GM12872 (cell line): Measurements from ENCODE around the gene SFRP5.

Experiments
- CTCF ChIP-seq: IDR thresholded peaks from 3 replicates; pipeline ENCODE4 v1.5.1; 2011; ENCODE audit warnings: low read depth, mild to moderate bottlenecking, low read length, moderate library complexity; ENCODE audit not compliant: insufficient read depth

Gene SFRP5

GRCh38 chr10:97738616-97739015, 33.2 kb downstream of the SFRP5 start:
- no peak for TF ChIP-seq CTCF

GRCh38 chr10:97737770-97738265, 34.0 kb downstream of the SFRP5 start:
- no peak for TF ChIP-seq CTCF

- no peak for TF ChIP-seq CTCF
Measured at GRCh38 chr10:97736902-97737769, 34.7 kb downstream of the SFRP5 start, which contains the start of gene ZFYVE27. TSS of gene ZFYVE27 (plus strand) at chr10:97737128. CDS start at chr10:97738478, 1,350 bp downstream.

GRCh38 chr10:97736403-97736901, 35.3 kb downstream of the SFRP5 start:
- TF ChIP-seq CTCF: no peak

- no peak for TF ChIP-seq CTCF
Measured at GRCh38 chr10:97734021-97734420, 37.8 kb downstream of the SFRP5 start.

- no peak for TF ChIP-seq CTCF
Measured at GRCh38 chr10:97733256-97733655, 38.5 kb downstream of the SFRP5 start.

GRCh38 chr10:97732052-97732359, 39.8 kb downstream of the SFRP5 start:
- no peak for TF ChIP-seq CTCF
